Testis (tissue), 2 donors: Measurements from ENCODE around the gene CHRD.

Experiments used
- CTCF ChIP-seq, 3 experiments: fragments of 450-650 bp in 2 of 3; fragments of 200-600 bp in 1 of 3; sonication (generic) in 1 of 3; IDR thresholded peaks; one replicate each; pipeline ENCODE4 v1.5.1; 2016 to 2019; ENCODE audit warnings: antibody characterized with exemption in 3 of 3, mild to moderate bottlenecking in 2 of 3, moderate library complexity in 1 of 3
- POLR2A ChIP-seq: fragments of 450-650 bp; IDR thresholded peaks from one replicate; pipeline ENCODE4 v1.6.1; 2017; ENCODE audit warnings: antibody characterized with exemption, mild to moderate bottlenecking, moderate library complexity

GRCh38 chr3:184352149-184352785 is 27.6 kb upstream of the CHRD start:
- TF ChIP-seq CTCF (IDR thresholded peaks at IDR 0.05), result no peak
- TF ChIP-seq POLR2A, result no peak
